NCI-H1105 (cell line): ENCODE results near the gene AK4.
"Not testable (repeated sequence)": the region's sequence is repeated elsewhere in the genome, so short reads cannot be mapped to it uniquely, and the experiment has no call there.

ENCODE experiments used
- DNase-seq: peaks from one replicate; lab custom pipeline; 2025; lab: John Stamatoyannopoulos, UW

Gene AK4

DNA sequence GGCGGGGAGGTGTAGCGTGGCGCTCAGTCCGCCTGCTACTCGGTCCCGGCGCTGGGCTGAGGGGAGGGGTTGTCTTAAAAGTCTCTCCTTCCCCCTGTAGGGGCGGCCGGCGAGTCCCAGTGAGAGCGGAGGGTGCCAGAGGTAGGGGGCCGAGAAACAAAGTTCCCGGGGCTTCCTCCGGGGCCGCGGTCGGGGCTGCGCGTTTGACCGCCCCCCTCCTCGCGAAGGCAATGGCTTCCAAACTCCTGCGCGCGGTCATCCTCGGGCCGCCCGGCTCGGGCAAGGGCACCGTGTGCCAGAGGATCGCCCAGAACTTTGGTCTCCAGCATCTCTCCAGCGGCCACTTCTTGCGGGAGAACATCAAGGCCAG lies at the start of gene AK4:
AK4 (plus strand) TSS at position 26 of the 370 bp plus-strand sequence; CDS start at position 231, 205 bp downstream.
- not testable (repeated sequence) for DNase-seq

DNA sequence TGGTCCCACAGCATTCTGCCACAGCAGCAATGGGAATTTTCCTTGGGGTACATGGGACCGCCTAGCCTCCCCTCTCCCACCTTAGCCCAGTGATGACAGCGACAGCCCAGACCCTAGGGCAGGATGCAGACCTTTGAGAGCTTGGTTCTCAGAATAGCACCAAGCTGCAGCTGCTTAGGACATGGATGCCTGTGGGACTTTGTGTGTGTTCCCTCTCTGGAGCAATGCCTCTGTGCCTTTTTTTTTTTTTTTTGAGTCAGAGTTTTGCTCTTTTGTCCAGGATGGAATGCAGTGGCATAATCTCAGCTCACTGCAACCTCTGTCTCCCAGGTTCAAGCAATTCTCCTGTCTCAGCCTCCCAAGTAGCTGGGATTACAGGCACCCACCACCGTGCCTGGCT lies 44.2 kb upstream of the AK4 start:
- no peak for DNase-seq

DNA sequence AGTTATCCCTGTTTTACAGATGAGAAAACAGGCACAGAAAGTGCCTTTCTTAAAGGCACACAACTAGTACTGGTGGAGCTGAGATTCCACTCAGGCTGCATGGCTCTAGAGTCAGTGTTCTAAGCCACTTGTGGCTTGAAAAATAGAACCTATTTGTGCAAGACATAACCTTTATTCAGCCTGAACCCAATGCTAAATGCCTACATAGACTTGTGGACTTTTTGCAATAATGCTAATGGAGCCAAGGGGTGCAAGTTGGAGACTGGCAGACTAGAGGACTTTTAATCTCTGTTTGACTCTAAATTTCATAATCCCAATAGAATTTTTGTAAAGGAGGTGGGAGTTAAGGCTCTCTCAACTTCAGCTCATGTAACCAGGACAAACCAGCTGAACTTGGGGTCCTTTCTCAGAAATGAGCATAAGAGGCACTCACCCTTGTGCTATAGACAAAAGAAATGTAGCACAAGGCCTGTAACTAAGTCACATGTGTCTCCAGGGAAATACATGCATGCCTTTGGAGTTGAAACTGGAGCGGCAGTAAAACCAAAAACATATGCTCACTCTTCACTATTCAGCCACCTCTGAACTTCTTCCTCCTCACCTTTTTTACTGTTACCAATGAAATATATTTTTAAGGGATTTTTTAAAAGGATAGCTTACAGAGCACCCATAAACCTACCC lies 43.0 kb upstream of the AK4 start:
- DNase-seq: no peak

DNA sequence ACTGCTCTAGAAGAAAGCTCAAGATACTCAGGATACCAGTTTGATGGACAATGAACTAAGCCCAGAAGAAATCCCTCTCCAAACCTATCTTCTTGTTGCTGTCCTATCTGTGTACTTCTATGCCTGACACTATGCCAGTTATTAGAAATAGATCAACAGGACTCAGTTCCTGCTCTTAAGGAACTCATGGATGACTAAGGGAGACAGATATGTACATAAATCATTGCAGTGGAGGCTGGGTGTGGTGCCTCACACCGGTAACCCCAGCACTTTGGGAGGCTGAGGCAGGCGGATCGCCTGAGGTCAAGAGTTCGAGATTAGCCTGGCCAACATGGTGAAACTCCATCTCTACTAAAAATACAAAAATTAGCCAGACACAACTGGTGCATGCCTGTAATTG lies 42.4 kb upstream of the AK4 start:
- no peak for DNase-seq

DNA sequence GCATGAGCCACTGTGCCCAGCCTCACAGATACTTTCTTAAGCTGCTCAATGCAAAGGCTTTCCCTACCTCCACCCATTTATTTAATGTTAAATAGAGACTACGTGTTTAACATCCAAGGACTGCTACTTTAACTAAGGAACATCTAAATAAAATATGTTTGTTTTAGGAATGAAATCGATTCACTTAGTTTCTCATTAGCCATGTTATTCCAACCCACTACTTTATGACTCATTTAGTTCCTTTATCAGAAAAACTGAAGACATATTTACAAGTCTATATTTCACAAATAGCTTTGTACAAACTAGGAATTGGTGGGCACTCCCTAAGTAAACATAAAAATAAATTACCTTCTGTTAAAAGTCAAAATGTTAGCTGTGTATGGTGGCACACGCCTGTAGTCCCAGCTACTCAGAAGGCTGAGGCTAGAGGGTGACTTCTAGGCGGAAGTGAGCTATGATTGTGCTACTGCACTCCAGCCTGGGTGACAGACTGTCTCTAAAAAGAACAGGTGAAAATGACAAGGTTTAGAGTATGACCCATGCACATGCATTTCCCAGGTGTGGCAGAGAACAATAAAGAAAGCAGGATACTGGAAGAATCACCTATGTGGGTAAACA lies 39.9 kb upstream of the AK4 start:
- DNase-seq: no peak

DNA sequence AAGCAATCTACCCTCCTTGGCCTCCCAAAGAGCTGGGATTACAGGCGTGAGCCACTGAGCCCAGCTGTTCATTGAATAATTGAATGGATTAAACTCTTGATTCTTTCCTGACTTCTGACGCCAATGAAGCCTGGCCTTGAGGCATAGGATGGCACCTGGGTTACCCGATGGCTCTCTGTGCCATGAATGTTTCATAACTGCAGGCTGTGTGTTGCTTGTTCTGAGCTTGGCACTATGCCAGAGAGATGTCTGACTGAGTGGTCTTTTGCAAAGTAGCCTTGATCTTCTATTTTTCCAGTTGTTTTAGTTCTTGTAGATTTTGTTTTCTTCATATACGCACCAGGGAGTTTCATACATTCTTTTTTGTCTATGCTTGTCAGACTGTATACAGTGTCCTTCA lies 38.5 kb upstream of the AK4 start:
- peak; percentile 42 for DNase-seq

DNA sequence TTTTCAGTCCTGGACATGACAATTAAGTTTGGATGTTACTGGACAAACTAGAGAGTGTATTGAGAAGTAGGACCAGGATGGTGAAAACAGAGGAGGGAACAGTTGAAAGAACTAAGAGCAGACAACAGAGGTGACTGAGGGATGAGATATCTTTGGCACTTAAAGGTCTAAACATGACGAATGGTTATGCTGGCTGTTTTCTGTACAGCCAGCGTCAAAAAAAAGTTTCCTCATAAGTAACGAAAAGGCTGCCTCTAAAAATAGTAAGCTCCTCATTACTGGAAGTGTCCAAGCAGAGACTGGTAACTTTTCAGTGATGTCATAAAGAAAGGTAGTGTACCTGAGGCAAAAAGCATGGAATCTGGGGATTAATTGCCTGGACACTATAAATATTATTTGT lies 35.2 kb upstream of the AK4 start:
- no peak for DNase-seq

DNA sequence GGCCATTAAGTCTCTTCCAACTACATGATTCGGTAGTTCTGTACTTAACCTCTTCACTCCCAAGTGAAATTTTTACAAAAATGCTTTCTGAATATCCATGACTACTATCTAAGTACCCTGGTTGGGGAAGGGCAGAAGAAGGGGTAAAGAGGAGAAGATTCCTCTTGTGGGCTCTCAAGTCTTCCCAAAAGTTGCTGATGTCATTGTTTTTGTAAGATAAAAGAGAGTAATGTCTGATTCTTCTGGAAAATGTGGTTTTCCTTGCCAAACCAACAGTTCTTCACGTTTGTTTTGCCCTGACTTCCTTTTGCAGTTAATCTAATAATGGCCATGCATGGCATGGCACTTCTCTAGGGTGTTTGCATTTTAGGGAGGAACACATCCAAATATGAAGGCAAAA lies 34.7 kb upstream of the AK4 start:
- no peak for DNase-seq

DNA sequence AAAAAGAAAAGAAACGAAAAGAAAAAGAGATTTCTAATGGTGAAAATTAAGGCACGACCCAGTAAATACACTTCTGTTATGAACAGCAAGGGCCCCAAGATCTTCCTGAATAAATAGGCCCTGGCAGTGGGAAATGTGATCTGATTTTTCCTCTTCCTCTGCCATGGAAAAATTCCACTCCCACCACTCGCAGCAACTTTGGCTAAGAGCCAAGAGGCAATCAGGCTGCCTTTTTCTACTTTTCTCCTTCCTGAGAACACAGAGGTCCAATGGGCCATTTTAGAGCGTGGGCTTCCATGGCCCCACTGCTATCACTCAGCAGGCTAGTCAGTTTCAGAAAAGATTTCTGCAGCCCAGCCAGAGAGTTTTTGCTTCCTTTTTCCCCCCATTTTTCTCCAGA lies 33.7 kb upstream of the AK4 start:
- peak; percentile 4 for DNase-seq

DNA sequence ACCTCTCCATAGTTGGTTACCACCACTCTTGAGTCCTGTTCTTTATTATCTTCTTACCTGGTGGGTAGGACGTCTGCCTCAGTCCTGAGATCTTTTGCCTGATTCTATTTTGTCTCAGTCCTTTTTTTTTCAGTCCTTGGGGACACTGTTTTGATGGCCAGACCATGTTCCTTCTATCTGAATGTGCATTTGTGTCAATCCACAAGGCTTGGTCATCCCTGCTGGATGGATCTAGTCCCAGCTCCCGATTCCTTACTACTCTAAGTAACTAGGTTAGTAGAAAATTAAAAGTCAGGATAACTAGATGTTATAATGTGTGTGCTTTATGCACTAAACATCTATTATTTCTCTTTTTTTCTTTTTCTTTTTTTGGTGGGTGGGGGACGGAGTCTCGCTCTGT lies 28.1 kb upstream of the AK4 start:
- no peak for DNase-seq

DNA sequence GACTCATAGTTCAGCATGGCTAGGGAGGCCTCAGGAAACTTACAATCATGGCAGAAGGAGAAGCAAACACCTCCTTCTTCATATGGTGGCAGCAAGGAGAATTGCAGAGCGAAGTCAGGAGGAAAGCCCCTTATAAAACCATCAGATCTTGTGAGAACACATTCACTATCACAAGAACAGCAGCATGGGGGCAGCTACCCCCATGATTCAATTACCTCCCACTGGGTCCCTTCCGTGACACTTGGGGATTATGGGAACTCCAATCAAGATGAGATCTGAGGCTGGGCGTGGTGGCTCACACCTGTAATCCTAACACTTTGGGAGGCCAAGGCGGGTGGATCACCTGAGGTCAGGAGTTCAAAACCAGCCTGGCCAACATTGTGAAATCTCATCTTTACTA lies 18.9 kb upstream of the AK4 start:
- not testable (repeated sequence) for DNase-seq

DNA sequence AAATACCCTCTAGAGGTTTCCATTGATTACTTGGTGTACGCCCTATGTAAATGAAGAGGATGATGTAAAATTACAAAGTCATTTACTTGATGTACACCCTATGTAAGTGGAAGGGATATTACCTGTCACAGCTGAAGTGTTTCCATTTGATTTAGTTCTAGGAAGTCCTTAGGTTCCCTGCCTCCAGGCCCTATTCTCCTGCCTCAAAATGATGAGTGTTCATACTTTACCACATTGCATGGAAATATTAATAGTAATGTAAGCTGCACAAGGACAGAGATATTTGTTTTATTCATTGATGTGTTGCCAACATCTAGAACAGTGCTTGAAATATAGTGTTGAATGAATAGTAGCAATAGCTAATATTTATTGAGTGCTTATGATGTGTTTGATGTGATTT lies 9.5 kb upstream of the AK4 start:
- DNase-seq: no peak

DNA sequence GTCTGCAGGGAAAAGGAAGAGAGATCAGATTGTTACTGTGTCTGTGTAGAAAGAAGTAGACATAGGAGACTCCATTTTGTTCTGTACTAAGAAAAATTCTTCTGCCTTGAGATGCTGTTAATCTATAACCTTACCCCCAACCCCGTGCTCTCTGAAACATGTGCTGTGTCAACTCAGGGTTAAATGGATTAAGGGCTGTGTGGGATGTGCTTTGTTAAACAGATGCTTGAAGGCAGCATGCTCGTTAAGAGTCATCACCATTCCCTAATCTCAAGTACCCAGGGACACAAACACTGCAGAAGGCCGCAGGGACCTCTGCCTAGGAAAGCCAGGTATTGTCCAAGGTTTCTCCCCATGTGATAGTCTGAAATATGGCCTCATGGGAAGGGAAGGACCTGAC lies 8.2 kb upstream of the AK4 start:
- not testable (repeated sequence) for DNase-seq

DNA sequence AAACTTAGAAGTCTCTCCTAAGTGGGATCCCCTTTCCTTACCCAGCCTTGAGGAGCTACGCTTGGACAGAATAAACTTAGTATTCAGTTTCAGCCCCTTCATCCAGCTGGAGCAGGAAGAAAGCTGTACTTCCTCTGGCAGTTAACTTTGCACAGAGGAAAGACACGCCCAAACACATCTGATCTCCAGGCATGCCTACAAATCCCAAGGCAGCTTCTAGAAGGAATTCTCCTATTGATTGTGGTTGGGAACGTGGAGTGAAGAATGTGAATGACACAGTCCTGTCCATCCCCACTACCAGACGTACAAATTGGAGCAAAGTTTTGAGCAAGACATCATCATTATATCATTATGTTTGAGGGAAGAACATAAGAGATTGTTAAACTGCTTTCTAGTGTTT lies 6.6 kb upstream of the AK4 start:
- no peak for DNase-seq

DNA sequence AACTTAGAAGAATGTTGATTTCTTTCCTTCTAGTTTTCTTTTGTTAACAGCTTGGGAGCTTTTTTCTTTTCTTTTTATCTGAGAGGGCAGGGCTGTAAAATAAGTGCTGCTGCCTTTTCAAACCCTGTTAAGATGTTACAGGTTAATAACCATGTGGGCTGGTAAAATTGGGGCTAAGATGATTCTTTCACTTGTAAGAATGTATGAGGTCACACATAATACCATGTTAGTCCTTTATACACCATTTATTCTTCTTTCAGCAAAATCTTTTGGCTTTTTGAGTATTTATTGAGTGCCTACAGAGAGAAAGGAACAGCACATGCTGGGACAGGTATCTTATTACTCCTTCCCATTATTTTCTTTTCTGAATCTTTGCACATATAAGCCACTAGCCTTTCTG lies 6.1 kb upstream of the AK4 start:
- DNase-seq: no peak

DNA sequence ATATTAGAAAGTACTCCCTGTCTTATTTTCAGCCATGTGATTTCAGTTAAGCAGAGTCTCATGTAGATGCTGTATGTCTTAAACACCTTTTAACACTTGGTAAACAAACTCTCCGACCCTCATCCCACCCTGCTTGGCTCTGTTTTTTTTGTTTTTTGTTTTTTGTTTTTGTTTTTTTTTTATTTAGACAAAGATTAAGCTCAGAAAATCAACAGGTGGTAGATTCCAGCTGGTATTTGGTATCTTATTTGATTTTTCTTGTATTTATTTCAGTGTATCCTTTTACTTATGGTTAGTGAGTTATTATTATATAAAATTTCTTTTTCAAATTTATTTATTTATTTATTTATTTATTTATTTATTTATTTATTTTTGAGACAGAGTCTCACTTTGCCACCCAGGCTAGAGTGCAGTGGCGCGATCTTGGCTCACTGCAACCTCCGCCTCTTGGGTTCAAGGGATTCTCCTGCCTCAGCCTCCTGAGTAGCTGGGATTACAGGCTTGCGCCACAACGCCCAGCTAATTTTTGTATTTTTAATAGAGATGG lies 4.8 kb upstream of the AK4 start:
- not testable (repeated sequence) for DNase-seq

DNA sequence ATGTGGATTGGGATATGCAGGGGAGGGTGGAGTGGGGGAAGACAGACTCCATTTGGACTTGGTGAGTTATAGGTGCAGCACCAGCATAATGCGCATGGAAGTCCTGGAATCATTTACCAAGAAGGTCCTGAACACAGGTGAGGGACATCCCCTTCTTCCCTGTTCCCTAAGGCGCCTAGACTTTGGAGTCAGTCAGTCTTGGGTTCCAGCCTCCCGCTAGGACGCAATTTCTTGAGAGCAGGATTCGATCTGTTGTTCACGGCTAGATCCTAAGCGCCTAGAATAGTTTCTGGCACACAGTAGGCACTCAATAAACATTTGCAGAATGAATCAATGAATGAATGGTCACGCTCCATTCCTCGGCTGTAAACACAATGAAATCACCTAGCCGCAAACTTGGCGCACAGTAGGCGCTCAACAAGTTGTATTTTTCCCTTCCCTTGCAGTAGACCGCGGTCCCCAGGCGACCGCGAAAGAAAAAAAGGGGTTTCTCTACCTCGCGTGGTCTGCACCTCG lies 1.0 kb upstream of the AK4 start:
- DNase-seq: no peak

DNA sequence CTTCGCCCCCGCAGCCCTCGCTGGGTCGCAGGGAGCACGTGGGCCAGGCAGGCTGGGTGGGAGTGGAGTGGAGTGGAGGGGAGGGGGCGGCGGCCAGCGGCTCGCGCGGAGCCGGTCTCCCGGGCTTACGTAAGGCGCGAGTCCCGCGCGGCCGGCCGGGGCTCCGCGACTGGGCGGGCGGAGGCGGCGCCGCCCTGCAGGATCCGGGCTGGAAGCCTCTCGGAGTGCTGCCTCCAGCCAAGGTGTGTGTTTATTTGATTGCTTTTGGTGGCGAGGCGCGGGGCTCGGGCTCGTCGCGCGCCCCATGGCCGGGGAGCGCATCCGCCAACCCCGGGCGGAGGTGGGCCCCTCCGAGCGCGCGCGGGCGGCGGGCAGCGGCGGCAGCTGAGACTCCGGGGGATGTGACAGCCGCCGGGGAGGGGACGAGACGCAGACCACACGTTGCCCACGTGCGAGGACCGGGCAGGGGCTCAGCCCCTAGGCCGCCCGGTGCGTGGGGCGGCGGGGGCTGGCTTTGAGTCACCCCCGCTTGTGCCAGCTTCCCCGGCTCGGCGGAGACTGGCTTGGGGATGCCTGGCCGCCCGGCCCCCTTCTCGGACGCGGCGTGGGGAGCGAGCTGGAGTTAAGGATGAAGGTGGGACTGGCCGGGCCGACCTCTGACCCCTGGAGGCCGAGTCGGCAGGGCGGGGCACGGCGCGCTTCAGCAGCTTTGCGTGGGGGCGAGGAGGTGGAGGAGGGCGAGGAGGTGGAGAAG lies 402 bp upstream of the AK4 start:
- no peak for DNase-seq

DNA sequence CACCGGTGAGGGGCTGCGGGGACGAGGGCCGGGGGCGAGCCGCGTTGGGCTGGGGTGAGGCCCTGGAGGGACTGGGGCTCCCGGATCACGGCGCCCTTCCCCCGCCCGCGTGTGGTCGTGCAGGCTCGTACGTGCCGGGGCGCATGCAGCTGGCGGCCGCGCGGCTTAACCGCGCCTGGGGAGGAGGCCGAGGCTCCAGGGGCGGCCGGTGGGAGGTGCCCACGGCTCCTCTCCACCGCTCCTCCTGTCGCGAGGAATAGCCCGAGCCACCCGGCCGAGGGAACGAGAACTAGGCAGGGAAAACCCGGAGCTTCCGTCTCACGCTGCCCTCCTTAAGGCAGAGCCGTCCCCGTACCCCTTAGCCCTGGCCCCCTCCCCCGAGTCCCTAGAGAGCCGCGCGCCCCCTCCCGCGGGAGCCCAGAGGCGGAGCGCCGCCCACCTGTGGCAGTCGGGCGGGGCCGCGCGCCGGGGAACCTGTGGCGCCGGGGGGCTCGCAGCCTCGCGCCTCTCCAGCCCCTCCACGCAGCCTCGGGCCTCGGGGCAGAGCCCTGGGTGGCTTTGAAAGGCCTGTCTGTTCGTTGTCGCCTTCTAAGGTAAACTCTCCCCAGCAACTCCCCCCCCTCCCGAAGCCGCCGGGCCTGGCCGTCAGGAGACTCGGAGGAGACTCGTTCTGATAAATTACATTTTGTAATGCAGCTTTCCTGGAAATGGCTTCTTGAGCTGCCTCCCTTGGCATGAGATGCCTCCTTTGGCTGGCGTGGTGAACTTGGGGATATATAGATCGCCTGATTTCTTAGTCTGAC lies 746 bp downstream of the AK4 start:
- DNase-seq: peak; percentile 57

DNA sequence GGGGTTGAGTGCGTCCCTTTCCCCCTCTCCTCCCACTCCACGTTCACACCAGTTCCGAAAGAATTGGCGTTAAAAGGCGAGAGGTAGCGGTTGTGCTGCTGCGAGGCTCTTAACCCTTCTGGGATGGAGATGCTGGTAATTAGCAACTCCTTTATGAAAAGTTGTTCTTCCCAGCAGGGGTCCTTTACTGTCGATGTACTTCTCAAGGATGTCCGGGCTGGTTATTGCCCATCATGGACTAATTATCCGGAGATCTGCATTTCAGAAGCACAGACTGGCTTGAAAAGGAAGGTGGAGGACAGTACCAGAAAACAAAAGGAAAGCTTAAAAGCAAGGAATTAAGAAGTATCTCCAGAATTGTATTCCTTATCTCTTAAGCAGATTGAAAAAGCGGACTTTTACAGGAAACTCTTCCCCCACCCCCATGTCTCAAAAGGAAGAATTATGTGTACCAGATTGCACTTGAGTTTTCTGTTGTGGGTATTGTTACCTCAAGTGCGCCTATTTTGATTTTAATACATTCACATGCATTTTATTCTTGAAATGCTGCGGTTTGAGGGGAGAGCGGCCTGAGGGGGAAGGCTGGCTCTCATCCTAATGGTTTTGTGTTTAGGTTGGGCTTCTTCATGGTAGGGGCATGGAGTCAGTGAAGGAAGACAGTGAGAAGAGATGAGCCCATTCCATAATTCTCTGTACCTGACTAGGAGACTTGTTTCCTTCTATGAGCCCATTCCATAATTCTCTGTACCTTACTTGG lies 1.5 kb downstream of the AK4 start:
- no peak for DNase-seq

DNA sequence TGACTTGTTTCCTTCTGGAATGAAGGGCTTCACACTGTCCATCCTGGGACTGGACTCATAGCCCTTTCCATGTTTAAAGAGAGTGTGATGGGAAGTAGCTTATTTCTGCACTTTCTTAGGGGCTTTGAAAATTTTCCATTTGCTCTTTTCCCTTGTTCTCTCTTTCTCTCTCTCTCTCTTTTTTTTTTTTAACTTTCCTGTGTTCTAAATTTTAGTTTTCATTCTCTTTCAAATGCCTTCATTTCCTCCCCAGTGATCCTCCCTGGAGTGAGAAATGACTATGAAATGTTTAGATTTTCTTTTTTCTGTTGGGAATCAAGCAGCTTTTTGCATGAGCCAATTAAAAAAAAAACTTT lies 2.1 kb downstream of the AK4 start:
- DNase-seq: no peak
